ENCODE results near the gene ZFP36L2. TPM values are rescaled to one million over a fixed set of nuclear protein-coding genes. Genes with fewer than 3 reads are reported as not detected.
A peak's percentile ranks its signal among the peaks of the same experiment; 100 is the strongest.

The ZFP36L2 gene
- total RNA-seq, 1 donor from 2014 or later = 222 TPM

DNA sequence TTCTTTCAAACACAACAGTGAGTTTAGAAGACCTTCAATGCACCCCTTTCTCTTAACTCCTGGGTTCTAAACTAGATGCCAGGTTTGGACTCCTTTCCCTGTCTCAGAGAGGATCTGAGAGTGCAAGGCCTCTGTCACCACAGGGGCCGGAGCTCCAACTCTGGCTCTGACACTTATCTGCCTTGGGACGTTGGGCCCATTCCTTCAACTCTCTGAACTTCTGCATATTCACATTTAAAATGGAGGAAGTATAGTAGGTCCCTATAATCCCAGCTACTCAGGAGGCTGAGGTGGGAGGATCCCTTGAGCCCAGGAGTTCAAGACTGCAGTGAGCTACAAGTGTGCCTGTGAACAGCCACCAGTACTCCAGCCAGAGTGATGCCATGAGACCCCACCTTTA lies 44.1 kb upstream of the ZFP36L2 start:
- H3K27ac Mint-ChIP-seq = no peak overlapping the region
- TF ChIP-seq, protein P1, sequence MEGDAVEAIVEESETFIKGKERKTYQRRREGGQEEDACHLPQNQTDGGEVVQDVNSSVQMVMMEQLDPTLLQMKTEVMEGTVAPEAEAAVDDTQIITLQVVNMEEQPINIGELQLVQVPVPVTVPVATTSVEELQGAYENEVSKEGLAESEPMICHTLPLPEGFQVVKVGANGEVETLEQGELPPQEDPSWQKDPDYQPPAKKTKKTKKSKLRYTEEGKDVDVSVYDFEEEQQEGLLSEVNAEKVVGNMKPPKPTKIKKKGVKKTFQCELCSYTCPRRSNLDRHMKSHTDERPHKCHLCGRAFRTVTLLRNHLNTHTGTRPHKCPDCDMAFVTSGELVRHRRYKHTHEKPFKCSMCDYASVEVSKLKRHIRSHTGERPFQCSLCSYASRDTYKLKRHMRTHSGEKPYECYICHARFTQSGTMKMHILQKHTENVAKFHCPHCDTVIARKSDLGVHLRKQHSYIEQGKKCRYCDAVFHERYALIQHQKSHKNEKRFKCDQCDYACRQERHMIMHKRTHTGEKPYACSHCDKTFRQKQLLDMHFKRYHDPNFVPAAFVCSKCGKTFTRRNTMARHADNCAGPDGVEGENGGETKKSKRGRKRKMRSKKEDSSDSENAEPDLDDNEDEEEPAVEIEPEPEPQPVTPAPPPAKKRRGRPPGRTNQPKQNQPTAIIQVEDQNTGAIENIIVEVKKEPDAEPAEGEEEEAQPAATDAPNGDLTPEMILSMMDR (IDR thresholded peaks at IDR 0.05; ENCODE audit: unreplicated experiment) = no peak

DNA sequence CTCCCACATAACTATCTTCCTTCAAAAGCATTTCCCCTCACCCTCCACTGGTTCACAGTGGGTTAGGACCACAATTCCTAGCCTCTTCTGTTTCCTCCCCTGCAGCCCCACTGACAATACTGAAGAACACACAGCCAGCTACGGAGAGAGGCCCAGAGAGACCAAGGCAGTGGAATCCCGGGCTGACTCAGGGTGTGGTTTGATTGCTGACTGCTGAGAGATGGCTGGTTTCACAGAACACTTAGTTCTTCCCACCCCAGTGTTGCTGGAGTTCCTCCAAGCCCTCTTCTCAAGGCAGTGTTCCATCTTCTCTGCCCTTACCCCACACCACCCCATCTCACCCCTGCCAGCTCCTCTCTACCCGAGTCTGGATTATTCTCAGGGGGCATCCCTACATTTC lies 43.3 kb upstream of the ZFP36L2 start:
- Mint-ChIP-seq H3K4me1 (ENCODE audit: low read depth) (peaks cover 8% of the 10 kb centered on the region), H3K27ac (no peak overlapping the region), H3K4me3 (ENCODE audit: low read depth) (no peak overlapping the region), H3K27me3 (no peaks in the 10 kb centered on the region), H3K9me3 (ENCODE audit: low read depth) (no peaks in the 10 kb centered on the region), H3K36me3 (ENCODE audit: insufficient read depth) (peaks cover 1% of the 10 kb centered on the region)
- no peak for DNase-seq (ENCODE audit: low spot score, unreplicated experiment)
- TF ChIP-seq, protein P1 (IDR thresholded peaks at IDR 0.05; ENCODE audit: unreplicated experiment) = no peak

More for the DNA sequence above, 44.1 kb upstream of the ZFP36L2 start:
- peaks cover 1% of the 10 kb centered on the region for H3K36me3 Mint-ChIP-seq (ENCODE audit: insufficient read depth)
- no peak for DNase-seq (ENCODE audit: low spot score, unreplicated experiment)
- peaks cover 8% of the 10 kb centered on the region for H3K4me1 Mint-ChIP-seq (ENCODE audit: low read depth)
- no peaks in the 10 kb centered on the region for H3K27me3 Mint-ChIP-seq
- H3K4me3 Mint-ChIP-seq (ENCODE audit: low read depth) = no peak overlapping the region
- no peaks in the 10 kb centered on the region for H3K9me3 Mint-ChIP-seq (ENCODE audit: low read depth)

DNA sequence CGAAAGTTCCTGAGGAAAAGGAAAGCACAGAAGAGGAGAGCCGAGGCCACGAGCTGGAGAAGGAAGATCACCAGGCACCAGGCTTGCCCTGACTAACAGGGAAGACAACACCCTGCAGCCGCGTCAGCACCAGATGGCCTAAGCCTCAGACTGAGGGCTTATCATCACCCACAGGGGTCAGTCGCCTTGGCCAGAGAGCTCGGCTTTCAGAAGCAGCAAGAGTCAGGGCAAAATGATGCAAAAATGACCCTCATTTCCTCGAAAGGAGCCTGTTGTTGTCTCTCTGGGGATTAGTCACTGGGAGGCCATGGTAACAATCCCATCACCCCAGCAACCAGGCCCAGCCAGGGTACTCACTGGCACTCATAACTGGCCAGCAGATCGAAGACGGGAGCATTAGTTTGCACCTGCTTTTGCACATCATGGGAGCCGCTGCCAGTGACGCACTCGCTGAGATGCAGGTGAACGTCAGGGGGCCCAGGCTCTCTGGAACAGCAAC lies 42.7 kb upstream of the ZFP36L2 start:
- Mint-ChIP-seq H3K4me3 (ENCODE audit: low read depth) (no peak overlapping the region), H3K36me3 (ENCODE audit: insufficient read depth) (peaks cover 3% of the 10 kb centered on the region), H3K4me1 (ENCODE audit: low read depth) (peaks cover 8% of the 10 kb centered on the region), H3K27ac (peak overlapping the region; percentile 73), H3K27me3 (no peaks in the 10 kb centered on the region), H3K9me3 (ENCODE audit: low read depth) (no peaks in the 10 kb centered on the region)
- TF ChIP-seq, protein P1 (IDR thresholded peaks at IDR 0.05; ENCODE audit: unreplicated experiment) = no peak
- no peak for DNase-seq (ENCODE audit: low spot score, unreplicated experiment)

DNA sequence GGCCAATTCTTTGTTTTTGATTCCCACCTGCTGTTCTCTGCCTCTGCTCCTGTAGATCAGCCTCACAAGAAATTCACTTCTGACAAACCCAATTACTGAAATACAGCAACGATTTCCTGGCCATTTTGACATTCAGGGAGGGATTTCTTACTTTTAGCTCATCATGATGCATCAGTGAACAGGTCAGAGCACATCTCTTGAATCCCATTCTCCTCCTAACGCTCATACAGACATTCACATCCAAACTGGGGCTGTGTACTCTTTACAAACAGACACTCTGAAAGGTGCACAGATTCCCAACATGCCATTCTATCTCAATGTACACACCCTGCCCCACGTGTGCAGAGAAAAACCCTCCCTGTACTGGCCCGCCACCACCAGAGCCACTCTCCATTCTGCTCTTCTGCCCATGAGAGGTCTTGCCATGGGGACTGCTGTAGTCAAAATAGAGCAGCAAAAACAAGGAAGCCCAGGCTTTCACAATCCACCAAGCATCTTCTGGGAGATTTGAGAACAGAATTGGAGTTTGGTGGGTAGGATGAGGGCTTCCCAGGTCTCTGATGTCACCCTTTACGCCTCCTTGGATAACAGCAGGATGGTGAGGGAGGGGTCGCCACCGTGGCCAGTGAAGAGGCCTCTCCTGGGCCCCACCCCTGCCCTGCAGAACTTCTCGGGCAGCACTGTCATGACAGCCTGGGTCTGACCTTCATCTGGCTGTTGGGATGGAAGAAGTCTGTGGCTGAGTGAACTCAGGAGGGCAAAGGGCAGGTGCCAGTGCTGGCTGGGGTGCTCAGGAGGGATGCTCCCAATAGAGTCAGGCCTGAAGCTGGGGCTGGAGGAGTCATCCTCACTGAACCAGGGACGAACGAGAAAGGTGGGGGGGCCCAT lies 41.9 kb upstream of the ZFP36L2 start:
- peaks cover 8% of the 10 kb centered on the region for H3K4me1 Mint-ChIP-seq (ENCODE audit: low read depth)
- TF ChIP-seq, protein P1 (IDR thresholded peaks at IDR 0.05; ENCODE audit: unreplicated experiment) = no peak
- H3K4me3 Mint-ChIP-seq (ENCODE audit: low read depth) = no peak overlapping the region
- H3K9me3 Mint-ChIP-seq (ENCODE audit: low read depth) = no peaks in the 10 kb centered on the region
- no peaks in the 10 kb centered on the region for H3K27me3 Mint-ChIP-seq
- DNase-seq (ENCODE audit: low spot score, unreplicated experiment) = no peak
- H3K27ac Mint-ChIP-seq = no peak overlapping the region
- peaks cover 3% of the 10 kb centered on the region for H3K36me3 Mint-ChIP-seq (ENCODE audit: insufficient read depth)

GRCh38 chr2:43267381-43267780 lies 41.0 kb upstream of the ZFP36L2 start:
- H3K4me3 Mint-ChIP-seq (ENCODE audit: low read depth) = no peak overlapping the region
- H3K4me1 Mint-ChIP-seq (ENCODE audit: low read depth) = peaks cover 8% of the 10 kb centered on the region
- H3K9me3 Mint-ChIP-seq (ENCODE audit: low read depth) = no peaks in the 10 kb centered on the region
- no peaks in the 10 kb centered on the region for H3K27me3 Mint-ChIP-seq
- TF ChIP-seq, protein P1 (IDR thresholded peaks at IDR 0.05; ENCODE audit: unreplicated experiment) = no peak
- no peak overlapping the region for H3K27ac Mint-ChIP-seq
- peaks cover 8% of the 10 kb centered on the region for H3K36me3 Mint-ChIP-seq (ENCODE audit: insufficient read depth)
- no peak for DNase-seq (ENCODE audit: low spot score, unreplicated experiment)
